HG02759 (cell line): Measurements from ENCODE around the gene TRIM39.
"Not testable (repeated sequence)": the region's sequence is repeated elsewhere in the genome, so short reads cannot be mapped to it uniquely, and the experiment has no call there.

ENCODE experiments used
- ATAC-seq: cut with Tn5 transposase; IDR thresholded peaks from one replicate; pipeline ENCODE4 v1.9.1; 2021; ENCODE audit warnings: mild to moderate bottlenecking, moderate library complexity; ENCODE audit not compliant: unreplicated experiment

The TRIM39 gene

DNA sequence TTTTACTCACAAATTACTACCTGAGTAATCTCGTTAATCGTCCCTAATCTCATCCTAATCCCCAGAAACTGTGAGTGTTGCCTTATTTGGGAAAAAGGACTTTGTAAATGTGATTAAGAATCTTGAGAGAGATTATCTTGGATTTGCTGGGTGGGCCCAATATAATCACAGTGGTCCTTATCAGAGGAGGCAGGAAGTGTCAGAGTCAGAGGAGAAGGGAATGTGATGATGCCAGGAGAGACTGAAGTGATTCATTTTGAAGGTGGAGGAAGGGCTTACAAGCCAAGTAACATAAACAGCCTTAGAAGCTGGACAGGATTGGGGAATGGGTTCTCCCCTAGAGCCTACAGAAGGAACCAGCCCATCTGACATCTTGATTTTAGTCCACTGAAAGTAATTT, 34.9 kb downstream of the TRIM39 start:
- no peak for ATAC-seq

DNA sequence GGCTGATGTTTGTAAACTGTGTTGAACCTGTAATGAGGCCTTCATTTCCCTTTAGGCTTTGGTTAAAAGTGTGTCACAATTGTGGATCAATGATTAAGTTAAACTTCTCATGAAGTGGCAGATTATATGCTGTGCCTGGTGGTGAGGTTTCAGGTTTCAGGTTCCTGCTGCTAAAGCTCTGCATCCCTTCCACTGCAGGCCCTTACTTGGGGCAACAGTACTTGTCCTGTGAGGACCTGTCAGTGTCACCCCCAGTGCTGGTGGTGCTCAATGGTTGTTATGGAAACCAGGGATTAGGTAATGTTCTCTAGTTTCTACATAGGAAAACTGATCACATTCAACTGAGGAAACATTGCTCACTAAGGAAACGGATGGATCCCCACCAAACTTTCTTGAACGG, 36.7 kb downstream of the TRIM39 start:
- ATAC-seq = no peak

GRCh38 chr6:30364591-30364990, 37.9 kb downstream of the TRIM39 start:
- no peak for ATAC-seq

GRCh38 chr6:30369280-30369679, 42.6 kb downstream of the TRIM39 start:
- not testable (repeated sequence) for ATAC-seq

GRCh38 chr6:30378290-30378937, 51.7 kb downstream of the TRIM39 start:
- ATAC-seq = no peak

DNA sequence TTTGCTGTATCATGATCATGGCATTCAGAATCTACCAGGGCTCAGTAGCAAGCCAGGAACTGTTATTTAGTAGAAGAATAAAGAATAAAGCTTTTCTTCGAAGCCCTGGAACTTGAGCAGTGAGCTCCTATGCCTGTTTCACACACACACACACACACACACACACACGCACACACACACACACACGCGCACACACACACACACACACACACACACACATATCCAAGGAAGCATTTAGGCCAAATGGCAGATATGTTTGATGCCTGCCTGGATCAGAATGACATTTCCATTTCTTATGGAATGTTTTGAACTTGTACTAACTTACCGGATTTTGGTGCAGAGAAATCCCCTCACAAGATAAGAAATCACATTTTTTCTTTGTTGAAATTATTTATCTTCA, 53.7 kb downstream of the TRIM39 start:
- no peak for ATAC-seq

- ATAC-seq = no peak
These were observed 59.4 kb downstream of the TRIM39 start for GRCh38 chr6:30386166-30386565.

DNA sequence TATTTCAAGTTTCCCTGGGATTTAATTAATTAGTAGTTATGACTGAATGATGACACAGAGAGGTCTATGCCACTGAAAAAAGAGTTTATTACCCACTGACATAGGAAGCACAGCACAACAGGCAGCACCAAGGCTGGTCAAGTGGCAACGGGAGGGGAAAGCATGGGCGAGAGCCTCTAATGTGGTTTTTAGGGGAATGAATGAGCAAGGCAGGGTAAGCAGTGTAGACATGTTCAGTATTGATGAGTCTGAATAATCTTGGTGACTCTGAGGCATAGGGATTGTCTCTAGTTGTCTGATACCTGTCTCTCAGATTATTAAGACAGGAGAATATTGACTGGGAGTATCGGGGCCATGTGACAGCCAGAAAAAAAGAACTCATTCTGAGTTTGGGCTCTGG, 64.5 kb downstream of the TRIM39 start:
- no peak for ATAC-seq
